B cell (primary cell): ENCODE data around the gene CELF4. TPM values are rescaled to one million over a fixed set of nuclear protein-coding genes. Genes with fewer than 3 reads are reported as not detected.

Experiments
- ATAC-seq: fragments of 200-7000 bp; cut with Tn5 transposase; one replicate; pipeline ENCODE4 v1.10.0; 2021; ENCODE audit warnings: low read depth, mild to moderate bottlenecking, moderate number of reproducible peaks, moderate library complexity
- CTCF ChIA-PET: fragments of 350-600 bp; sonication (Branson Sonifier 250); formaldehyde crosslinking; loops from one replicate; lab custom pipeline; 2021; ENCODE audit warnings: antibody characterized with exemption, inconsistent platforms; lab: Charles Lee
- POLR2A ChIA-PET: fragments of 350-600 bp; sonication (Branson Sonifier 250); formaldehyde crosslinking; loops from one replicate; lab custom pipeline; 2021; ENCODE audit warnings: antibody characterized with exemption; lab: Charles Lee
- DNase-seq: peaks from one replicate; pipeline ENCODE4 v3.0.0; 2013
- H2AFZ ChIP-seq: 2 replicates; pipeline ENCODE4 v1.6.1; 2012; ENCODE audit warnings: mild to moderate bottlenecking, low read depth, low read length; ENCODE audit not compliant: insufficient read depth, poor library complexity, severe bottlenecking
- H3K27ac ChIP-seq, 2 donors: 1 replicate in 1 of 2; 2 replicates in 1 of 2; pipeline ENCODE4 v1.5.1; 2012 to 2013; ENCODE audit warnings: low read length in 2 of 2, mild to moderate bottlenecking in 2 of 2, moderate library complexity in 1 of 2
- H3K27me3 ChIP-seq, 4 experiments: fragments of 200-600 bp in 1 of 4; sonication (generic) in 1 of 4; replicated peaks in 1 of 4; 1 replicate in 2 of 4; 2 replicates in 2 of 4; pipeline versions ENCODE4 v1.6.1 to v1.7.0; 2013 to 2016; ENCODE audit warnings: low read length in 3 of 4, mild to moderate bottlenecking in 2 of 4, mixed read lengths in 1 of 4, moderate library complexity in 1 of 4; ENCODE audit not compliant: insufficient read depth in 4 of 4, control insufficient read depth in 3 of 4; ENCODE audit errors: control extremely low read depth in 1 of 4
- H3K36me3 ChIP-seq, 2 experiments: replicated peaks in 1 of 2; 1 replicate in 1 of 2; 2 replicates in 1 of 2; pipeline versions ENCODE4 v1.6.1 to v1.7.1; 2013; ENCODE audit warnings: low read length in 1 of 2; ENCODE audit not compliant: insufficient read depth in 2 of 2, control insufficient read depth in 1 of 2; ENCODE audit errors: control extremely low read depth in 1 of 2, extremely low read depth in 1 of 2
- H3K4me1 ChIP-seq, 2 donors: fragments of 200-600 bp in 1 of 2; sonication (generic) in 1 of 2; 1 replicate in 1 of 2; 2 replicates in 1 of 2; pipeline versions ENCODE4 v1.5.1 to v1.6.1; 2013 to 2017; ENCODE audit warnings: low read length in 2 of 2; ENCODE audit not compliant: control insufficient read depth in 2 of 2, insufficient read depth in 2 of 2
- H3K4me2 ChIP-seq: replicated peaks from 2 replicates; pipeline ENCODE3; 2012; ENCODE audit warnings: mild to moderate bottlenecking, low read depth, low read length; ENCODE audit not compliant: poor library complexity, severe bottlenecking
- H3K4me3 ChIP-seq, 5 experiments: fragments of 200-600 bp in 1 of 5; sonication (generic) in 1 of 5; 1 replicate in 3 of 5; 2 replicates in 2 of 5; pipeline versions ENCODE4 v1.5.1 to v1.7.0; 2011 to 2016; ENCODE audit warnings: low read length in 4 of 5, mild to moderate bottlenecking in 4 of 5, low read depth in 2 of 5, control low read depth in 1 of 5, moderate library complexity in 1 of 5; ENCODE audit not compliant: insufficient read depth in 1 of 5; ENCODE audit errors: control extremely low read depth in 1 of 5, extremely low read depth in 1 of 5
- H3K79me2 ChIP-seq: fragments of 200-600 bp; sonication (generic); one replicate; pipeline ENCODE4 v1.6.0; 2016; ENCODE audit warnings: low read length; ENCODE audit not compliant: control insufficient read depth, insufficient read depth
- H3K9ac ChIP-seq: fragments of 200-600 bp; sonication (generic); 2 replicates; pipeline ENCODE4 v1.6.1; 2017; ENCODE audit warnings: mild to moderate bottlenecking, low read length, moderate library complexity
- H3K9me3 ChIP-seq, 3 donors: one replicate each; pipeline versions ENCODE4 v1.6.1 to v1.7.1; 2013; ENCODE audit warnings: low read length in 2 of 3; ENCODE audit not compliant: control insufficient read depth in 2 of 3, insufficient read depth in 1 of 3; ENCODE audit errors: control extremely low read depth in 1 of 3
- H4K20me1 ChIP-seq: 2 replicates; pipeline ENCODE4 v1.6.0; 2012; ENCODE audit warnings: mild to moderate bottlenecking, low read length; ENCODE audit not compliant: insufficient read depth, control insufficient read depth, poor library complexity, severe bottlenecking
- H3K27ac Mint-ChIP-seq: one replicate; pipeline ENCODE4 v1.8.0; 2021; ENCODE audit warnings: mixed read lengths
- H3K27me3 Mint-ChIP-seq: one replicate; pipeline ENCODE4 v1.8.0; 2021; ENCODE audit warnings: mixed read lengths
- H3K4me1 Mint-ChIP-seq: one replicate; pipeline ENCODE4 v1.8.0; 2021; ENCODE audit warnings: mixed read lengths
- H3K4me3 Mint-ChIP-seq: one replicate; pipeline ENCODE4 v1.8.0; 2021; ENCODE audit warnings: mixed read lengths
- H3K9me3 Mint-ChIP-seq: one replicate; pipeline ENCODE4 v1.8.0; 2022; ENCODE audit warnings: mixed read lengths; ENCODE audit not compliant: insufficient read depth
- EZH2 ChIP-seq: IDR thresholded peaks from 2 replicates; pipeline ENCODE4 v1.6.1; 2012; ENCODE audit warnings: borderline replicate concordance, low read depth, mild to moderate bottlenecking, moderate library complexity, low read length; ENCODE audit not compliant: insufficient read depth, poor library complexity, severe bottlenecking
- WGBS: methylation state at CpG from one replicate; pipeline ENCODE4 v1.1.5; 2013; ENCODE audit warnings: missing lambda C conversion rate; ENCODE audit not compliant: insufficient coverage; 5-methylcytosine and 5-hydroxymethylcytosine counted together
- intact Hi-C: fragments of 100-400 bp; cut with micrococcal nuclease; formaldehyde crosslinking; loops from one replicate; pipeline ENCODE4 v1.10.0; 2022
- polyA plus RNA-seq: library from polyadenylated mRNA; depleted of rRNA; stranded (reverse); fragments of >200 nt; gene quantifications from 2 replicates; pipeline ENCODE4 v1.2.3, GENCODE V29; 2012
- total RNA-seq, 2 donors: library from RNA; stranded (reverse); fragments of 120-200 nt in 1 of 2; gene quantifications; 1 replicate in 1 of 2; 2 replicates in 1 of 2; pipeline versions ENCODE4 v1.2.3 to v1.2.4, GENCODE V29; 2013 to 2022
- TF ChIP-seq, protein P1 (sequence below): fragments of 200-600 bp; IDR thresholded peaks from one replicate; pipeline ENCODE4 v1.8.0; 2022; ENCODE audit warnings: antibody characterized with exemption, mild to moderate bottlenecking

Gene CELF4
- total and polyA plus RNA-seq, 2 donors (not counting 1 experiment from before 2014, with no cell fraction given) = not detected

DNA sequence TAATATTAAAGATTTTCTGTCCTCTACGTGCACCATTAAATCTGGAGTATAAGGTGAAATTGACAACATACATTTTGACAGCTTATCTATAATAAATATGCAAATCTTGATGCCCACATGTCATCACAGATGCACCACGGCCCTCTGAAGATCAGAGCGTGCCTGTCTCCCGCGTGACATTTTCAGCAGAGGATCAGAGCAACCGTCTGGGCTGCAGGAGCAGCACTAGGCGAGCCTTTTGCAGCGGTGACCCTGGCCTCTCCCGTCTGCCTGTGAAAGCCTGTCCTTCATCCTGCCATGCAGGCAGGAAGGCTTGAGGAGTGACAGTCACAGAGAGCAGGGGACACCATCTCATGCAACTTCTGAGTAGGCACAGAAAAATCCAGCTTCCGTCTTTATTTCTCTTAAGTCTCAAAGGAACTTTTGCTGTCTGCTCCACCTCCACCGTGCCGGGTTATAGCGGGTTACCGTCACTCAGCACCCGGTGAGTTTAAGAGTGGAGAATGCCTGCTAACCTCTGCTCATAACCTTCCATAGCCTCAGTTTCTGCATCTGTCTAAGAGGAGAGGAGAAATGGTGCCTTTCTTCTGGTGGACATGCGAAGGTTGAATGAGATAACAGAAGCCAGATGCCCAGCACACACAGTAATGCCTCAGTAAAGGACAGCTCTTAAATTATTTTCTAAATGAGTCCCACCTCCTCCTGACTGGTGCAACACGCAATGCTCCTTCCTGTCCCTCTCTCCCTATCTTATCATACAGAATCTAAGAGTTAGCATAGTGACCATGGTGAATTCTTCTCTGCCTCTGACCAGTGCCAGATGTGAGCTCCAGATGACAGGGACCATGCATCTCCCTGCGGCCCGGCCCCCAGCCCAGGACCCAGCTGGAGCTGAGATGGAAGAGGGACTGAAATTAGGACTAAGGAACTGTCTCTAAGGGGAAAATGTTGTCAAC lies 43.8 kb downstream of the CELF4 start:
- no peak overlapping the region for H3K4me2 ChIP-seq
- intact Hi-C loops = no loop called here
- H3K36me3 ChIP-seq = no peaks in the 10 kb centered on the region
- H3K27me3 ChIP-seq = peaks cover 0 to 28% (median 6%) of the 10 kb centered on the region in 4 experiments
- H3K27ac ChIP-seq = no peak overlapping the region
- H3K79me2 ChIP-seq = no peaks in the 10 kb centered on the region
- Mint-ChIP-seq H3K4me1 (peaks cover 12% of the 10 kb centered on the region), H3K27ac (no peak overlapping the region), H3K4me3 (no peak overlapping the region), H3K9me3 (no peaks in the 10 kb centered on the region), H3K27me3 (peaks cover 44% of the 10 kb centered on the region)
- ATAC-seq = no peak
- peaks cover 0 to 3% (median 0%) of the 10 kb centered on the region in 3 donors for H3K9me3 ChIP-seq
- CTCF ChIA-PET = no interaction called here
- H3K4me3 ChIP-seq = no peak overlapping the region
- no peak overlapping the region for H2AFZ ChIP-seq
- TF ChIP-seq, protein P1, sequence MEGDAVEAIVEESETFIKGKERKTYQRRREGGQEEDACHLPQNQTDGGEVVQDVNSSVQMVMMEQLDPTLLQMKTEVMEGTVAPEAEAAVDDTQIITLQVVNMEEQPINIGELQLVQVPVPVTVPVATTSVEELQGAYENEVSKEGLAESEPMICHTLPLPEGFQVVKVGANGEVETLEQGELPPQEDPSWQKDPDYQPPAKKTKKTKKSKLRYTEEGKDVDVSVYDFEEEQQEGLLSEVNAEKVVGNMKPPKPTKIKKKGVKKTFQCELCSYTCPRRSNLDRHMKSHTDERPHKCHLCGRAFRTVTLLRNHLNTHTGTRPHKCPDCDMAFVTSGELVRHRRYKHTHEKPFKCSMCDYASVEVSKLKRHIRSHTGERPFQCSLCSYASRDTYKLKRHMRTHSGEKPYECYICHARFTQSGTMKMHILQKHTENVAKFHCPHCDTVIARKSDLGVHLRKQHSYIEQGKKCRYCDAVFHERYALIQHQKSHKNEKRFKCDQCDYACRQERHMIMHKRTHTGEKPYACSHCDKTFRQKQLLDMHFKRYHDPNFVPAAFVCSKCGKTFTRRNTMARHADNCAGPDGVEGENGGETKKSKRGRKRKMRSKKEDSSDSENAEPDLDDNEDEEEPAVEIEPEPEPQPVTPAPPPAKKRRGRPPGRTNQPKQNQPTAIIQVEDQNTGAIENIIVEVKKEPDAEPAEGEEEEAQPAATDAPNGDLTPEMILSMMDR = no peak
- H3K4me1 ChIP-seq = no peaks in the 10 kb centered on the region
- H3K9ac ChIP-seq = no peak overlapping the region
- WGBS = 71% methylated on average over 13 of the region's 19 CpGs
- H4K20me1 ChIP-seq = no peaks in the 10 kb centered on the region
- no peak for DNase-seq
- POLR2A ChIA-PET = no interaction called here

DNA sequence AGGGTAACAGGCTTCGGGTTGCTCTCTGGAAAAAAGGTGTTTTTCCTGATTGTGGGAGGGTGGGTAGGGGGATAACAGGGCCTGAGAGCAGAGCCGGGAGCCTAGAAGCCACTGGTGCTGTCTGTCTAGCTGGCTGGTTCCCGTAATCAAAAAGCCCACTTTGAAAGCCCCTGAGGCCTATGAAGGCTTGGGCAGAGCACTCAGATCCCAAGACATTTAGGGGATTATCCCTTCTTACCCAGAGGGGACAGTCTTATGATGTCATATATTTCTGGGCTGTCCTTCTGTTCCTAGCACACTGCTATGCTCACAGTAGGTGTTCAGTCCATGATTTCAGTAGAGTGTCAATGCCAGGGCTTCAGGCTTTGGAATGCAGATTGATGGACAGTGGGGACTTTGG lies 45.1 kb downstream of the CELF4 start:
- peaks cover 5% of the 10 kb centered on the region for H3K4me1 Mint-ChIP-seq
- POLR2A ChIA-PET = no interaction called here
- H3K4me3 ChIP-seq = no peak overlapping the region
- H3K9me3 Mint-ChIP-seq = no peaks in the 10 kb centered on the region
- intact Hi-C loops = no loop called here
- no peaks in the 10 kb centered on the region for H3K36me3 ChIP-seq
- TF ChIP-seq, protein P1 = no peak
- TF ChIP-seq EZH2 = no peak
- no peak overlapping the region for H2AFZ ChIP-seq
- H3K27me3 ChIP-seq = peaks cover 0 to 22% (median 6%) of the 10 kb centered on the region in 4 experiments
- no peak overlapping the region for H3K27ac Mint-ChIP-seq
- H4K20me1 ChIP-seq = no peaks in the 10 kb centered on the region
- H3K27me3 Mint-ChIP-seq = peaks cover 33% of the 10 kb centered on the region
- H3K27ac ChIP-seq = no peak overlapping the region
- peaks cover 0 to 7% (median 0%) of the 10 kb centered on the region in 3 donors for H3K9me3 ChIP-seq
- H3K4me1 ChIP-seq = no peaks in the 10 kb centered on the region
- no peak overlapping the region for H3K9ac ChIP-seq
- H3K4me2 ChIP-seq = no peak overlapping the region
- CTCF ChIA-PET = interaction anchor here (1.3 kb wide), 1 partner anchor 12 kb away, joined by 4 read pairs; no protein-coding TSS in a partner anchor
- ATAC-seq (no peak), DNase-seq (no peak)
- WGBS = 83% methylated on average over 3 of the region's 3 CpGs
- H3K4me3 Mint-ChIP-seq = no peak overlapping the region
- no peaks in the 10 kb centered on the region for H3K79me2 ChIP-seq
